Measurements from ENCODE around the gene CACNA1B. TPM values are rescaled to one million over a fixed set of nuclear protein-coding genes. Genes with fewer than 3 reads are reported as not detected.

CACNA1B gene
- total RNA-seq, 1 experiment from 2014 or later = not detected

- TF ChIP-seq, protein P1, sequence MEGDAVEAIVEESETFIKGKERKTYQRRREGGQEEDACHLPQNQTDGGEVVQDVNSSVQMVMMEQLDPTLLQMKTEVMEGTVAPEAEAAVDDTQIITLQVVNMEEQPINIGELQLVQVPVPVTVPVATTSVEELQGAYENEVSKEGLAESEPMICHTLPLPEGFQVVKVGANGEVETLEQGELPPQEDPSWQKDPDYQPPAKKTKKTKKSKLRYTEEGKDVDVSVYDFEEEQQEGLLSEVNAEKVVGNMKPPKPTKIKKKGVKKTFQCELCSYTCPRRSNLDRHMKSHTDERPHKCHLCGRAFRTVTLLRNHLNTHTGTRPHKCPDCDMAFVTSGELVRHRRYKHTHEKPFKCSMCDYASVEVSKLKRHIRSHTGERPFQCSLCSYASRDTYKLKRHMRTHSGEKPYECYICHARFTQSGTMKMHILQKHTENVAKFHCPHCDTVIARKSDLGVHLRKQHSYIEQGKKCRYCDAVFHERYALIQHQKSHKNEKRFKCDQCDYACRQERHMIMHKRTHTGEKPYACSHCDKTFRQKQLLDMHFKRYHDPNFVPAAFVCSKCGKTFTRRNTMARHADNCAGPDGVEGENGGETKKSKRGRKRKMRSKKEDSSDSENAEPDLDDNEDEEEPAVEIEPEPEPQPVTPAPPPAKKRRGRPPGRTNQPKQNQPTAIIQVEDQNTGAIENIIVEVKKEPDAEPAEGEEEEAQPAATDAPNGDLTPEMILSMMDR (IDR thresholded peaks at IDR 0.05; ENCODE audit: unreplicated experiment) = no peak
- no peak for DNase-seq
- peaks cover 50% of the 10 kb centered on the region for H3K27me3 Mint-ChIP-seq (ENCODE audit: unreplicated experiment)
- intact Hi-C loops (cut with micrococcal nuclease; ENCODE audit: unreplicated experiment) = no loop called here
- no peaks in the 10 kb centered on the region for H3K4me1 Mint-ChIP-seq (ENCODE audit: low read depth, unreplicated experiment)
- no TSS peak for BruUV-seq (replicated peaks)
- no peak overlapping the region for H3K27ac Mint-ChIP-seq (ENCODE audit: unreplicated experiment)
- CTCF ChIA-PET = no interaction called here
- H3K4me3 Mint-ChIP-seq (ENCODE audit: low read depth, unreplicated experiment) = no peak overlapping the region
- peaks cover 6% of the 10 kb centered on the region for H3K36me3 Mint-ChIP-seq (ENCODE audit: insufficient read depth, unreplicated experiment)
- peaks cover 6% of the 10 kb centered on the region for H3K9me3 Mint-ChIP-seq (ENCODE audit: low read depth, unreplicated experiment)
Measured at GRCh38 chr9:138078846-138079245, 201.3 kb downstream of the CACNA1B start.

DNA sequence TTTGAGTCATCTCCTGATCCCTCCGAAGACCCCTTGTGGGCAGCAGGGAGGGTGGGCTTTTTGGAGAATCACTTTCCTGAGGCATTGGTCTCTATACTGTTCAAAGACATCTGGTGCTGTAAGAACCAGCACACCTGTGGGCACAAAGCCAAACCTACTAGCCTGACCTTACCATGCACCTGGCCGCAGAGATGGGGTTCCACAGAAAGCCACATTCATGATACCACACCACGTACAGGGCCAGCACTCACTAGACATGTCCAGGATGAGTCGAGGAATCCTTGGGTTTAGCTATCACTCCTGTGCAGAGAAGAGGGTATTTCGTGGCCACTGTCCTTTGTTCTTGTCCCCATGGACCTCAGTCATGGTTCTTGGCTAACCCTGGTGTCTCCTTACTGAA lies 203.4 kb downstream of the CACNA1B start:
- Mint-ChIP-seq H3K27ac (ENCODE audit: unreplicated experiment) (no peak overlapping the region), H3K9me3 (ENCODE audit: low read depth, unreplicated experiment) (peaks cover 14% of the 10 kb centered on the region), H3K27me3 (ENCODE audit: unreplicated experiment) (peaks cover 47% of the 10 kb centered on the region), H3K4me3 (ENCODE audit: low read depth, unreplicated experiment) (no peak overlapping the region), H3K36me3 (ENCODE audit: insufficient read depth, unreplicated experiment) (peaks cover 2% of the 10 kb centered on the region), H3K4me1 (ENCODE audit: low read depth, unreplicated experiment) (no peaks in the 10 kb centered on the region)
- no TSS peak for BruUV-seq (replicated peaks)
- CTCF ChIA-PET = no interaction called here
- DNase-seq = no peak
- TF ChIP-seq, protein P1 (IDR thresholded peaks at IDR 0.05; ENCODE audit: unreplicated experiment) = no peak
- intact Hi-C loops (cut with micrococcal nuclease; ENCODE audit: unreplicated experiment) = no loop called here

DNA sequence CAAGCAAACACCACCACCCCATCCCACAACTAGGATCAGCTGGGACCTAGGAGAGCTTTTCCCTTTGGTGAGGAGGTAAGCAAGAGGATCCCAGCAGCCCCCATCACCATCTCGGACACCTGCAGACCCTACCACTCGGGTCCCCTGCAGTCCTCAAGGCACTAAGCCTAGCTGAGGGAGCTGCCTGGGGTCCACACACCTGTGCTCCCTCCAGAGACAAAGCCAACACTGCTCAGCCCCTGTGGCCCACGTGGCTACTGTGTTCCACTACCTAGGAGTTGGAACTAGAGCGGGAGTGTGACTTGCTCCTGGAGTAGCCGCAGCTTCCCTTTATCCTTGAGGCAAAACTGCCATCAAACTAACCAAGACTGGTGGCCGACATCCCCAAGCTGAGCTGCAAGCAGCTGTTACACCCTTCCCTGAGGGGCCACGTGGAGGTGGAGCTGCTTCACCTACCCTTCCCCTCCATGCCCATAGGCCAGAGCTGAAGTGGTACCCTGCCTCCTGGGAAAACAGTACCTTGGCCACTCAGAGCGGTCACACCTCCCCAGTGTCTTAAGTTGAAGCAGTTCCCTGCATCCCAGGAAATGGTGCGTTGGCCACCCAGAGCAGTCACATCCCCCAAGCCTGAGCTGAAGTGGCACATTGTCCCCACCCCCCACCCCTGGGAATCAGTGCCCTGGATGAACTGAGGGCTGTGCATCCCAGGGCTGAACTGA lies 205.5 kb downstream of the CACNA1B start:
- no TSS peak for BruUV-seq (replicated peaks)
- DNase-seq = no peak
- Mint-ChIP-seq H3K9me3 (ENCODE audit: low read depth, unreplicated experiment) (peaks cover 13% of the 10 kb centered on the region), H3K27ac (ENCODE audit: unreplicated experiment) (no peak overlapping the region), H3K36me3 (ENCODE audit: insufficient read depth, unreplicated experiment) (no peaks in the 10 kb centered on the region), H3K27me3 (ENCODE audit: unreplicated experiment) (peaks cover 33% of the 10 kb centered on the region), H3K4me3 (ENCODE audit: low read depth, unreplicated experiment) (no peak overlapping the region), H3K4me1 (ENCODE audit: low read depth, unreplicated experiment) (no peaks in the 10 kb centered on the region)
- TF ChIP-seq, protein P1 (IDR thresholded peaks at IDR 0.05; ENCODE audit: unreplicated experiment) = no peak
- intact Hi-C loops (cut with micrococcal nuclease; ENCODE audit: unreplicated experiment) = no loop called here
- CTCF ChIA-PET = no interaction called here

DNA sequence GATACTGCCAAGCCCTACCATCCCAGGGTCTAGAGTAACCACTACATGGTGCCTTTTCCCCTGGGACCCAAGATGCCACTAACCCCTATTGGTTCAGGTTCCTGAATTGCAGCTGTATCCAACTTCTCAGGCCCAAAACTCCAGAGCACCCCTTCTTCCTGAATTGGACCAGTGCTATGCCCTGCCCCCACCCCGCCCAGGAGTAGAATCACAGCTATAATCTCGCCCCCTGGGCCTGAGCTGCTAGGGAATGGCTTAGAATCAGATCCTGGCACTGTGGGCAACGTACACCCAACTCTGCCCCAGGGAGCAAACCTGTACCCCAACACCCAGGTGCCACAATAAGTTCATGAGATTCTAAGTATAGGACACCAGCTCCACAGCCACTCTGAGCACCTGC lies 206.3 kb downstream of the CACNA1B start:
- BruUV-seq (replicated peaks) = no TSS peak
- peaks cover 11% of the 10 kb centered on the region for H3K9me3 Mint-ChIP-seq (ENCODE audit: low read depth, unreplicated experiment)
- intact Hi-C loops (cut with micrococcal nuclease; ENCODE audit: unreplicated experiment) = no loop called here
- CTCF ChIA-PET = no interaction called here
- no peaks in the 10 kb centered on the region for H3K36me3 Mint-ChIP-seq (ENCODE audit: insufficient read depth, unreplicated experiment)
- H3K27ac Mint-ChIP-seq (ENCODE audit: unreplicated experiment) = no peak overlapping the region
- H3K4me3 Mint-ChIP-seq (ENCODE audit: low read depth, unreplicated experiment) = no peak overlapping the region
- TF ChIP-seq, protein P1 (IDR thresholded peaks at IDR 0.05; ENCODE audit: unreplicated experiment) = no peak
- no peak for DNase-seq
- peaks cover 25% of the 10 kb centered on the region for H3K27me3 Mint-ChIP-seq (ENCODE audit: unreplicated experiment)
- no peaks in the 10 kb centered on the region for H3K4me1 Mint-ChIP-seq (ENCODE audit: low read depth, unreplicated experiment)
